ENCODE results near the gene CELF2. TPM values are rescaled to one million over a fixed set of nuclear protein-coding genes. Genes with fewer than 3 reads are reported as not detected.

The CELF2 gene
- total RNA-seq, 1 donor from 2014 or later = 27.5 TPM

GRCh38 chr10:11276449-11276990, 258.8 kb downstream of the CELF2 start:
- Mint-ChIP-seq H3K36me3 (ENCODE audit: low read depth, unreplicated experiment) (peaks cover 18% of the 10 kb centered on the region), H3K4me1 (ENCODE audit: unreplicated experiment) (no peaks in the 10 kb centered on the region), H3K4me3 (ENCODE audit: unreplicated experiment) (no peak overlapping the region), H3K27ac (ENCODE audit: unreplicated experiment) (no peak overlapping the region), H3K9me3 (ENCODE audit: unreplicated experiment) (no peaks in the 10 kb centered on the region), H3K27me3 (ENCODE audit: unreplicated experiment) (no peaks in the 10 kb centered on the region)
- TF ChIP-seq CTCF (IDR thresholded peaks at IDR 0.05; ENCODE audit: unreplicated experiment) = no peak
- no peak for DNase-seq (ENCODE audit: low spot score)

GRCh38 chr10:11279314-11279713, 261.6 kb downstream of the CELF2 start:
- peaks cover 24% of the 10 kb centered on the region for H3K36me3 Mint-ChIP-seq (ENCODE audit: low read depth, unreplicated experiment)
- no peaks in the 10 kb centered on the region for H3K9me3 Mint-ChIP-seq (ENCODE audit: unreplicated experiment)
- DNase-seq (ENCODE audit: low spot score) = no peak
- no peaks in the 10 kb centered on the region for H3K4me1 Mint-ChIP-seq (ENCODE audit: unreplicated experiment)
- no peak overlapping the region for H3K4me3 Mint-ChIP-seq (ENCODE audit: unreplicated experiment)
- TF ChIP-seq CTCF (IDR thresholded peaks at IDR 0.05; ENCODE audit: unreplicated experiment) = no peak
- no peak overlapping the region for H3K27ac Mint-ChIP-seq (ENCODE audit: unreplicated experiment)
- H3K27me3 Mint-ChIP-seq (ENCODE audit: unreplicated experiment) = no peaks in the 10 kb centered on the region

GRCh38 chr10:11280187-11280932, 262.7 kb downstream of the CELF2 start:
- Mint-ChIP-seq H3K27me3 (ENCODE audit: unreplicated experiment) (no peaks in the 10 kb centered on the region), H3K36me3 (ENCODE audit: low read depth, unreplicated experiment) (peaks cover 24% of the 10 kb centered on the region), H3K4me3 (ENCODE audit: unreplicated experiment) (no peak overlapping the region), H3K4me1 (ENCODE audit: unreplicated experiment) (no peaks in the 10 kb centered on the region), H3K9me3 (ENCODE audit: unreplicated experiment) (no peaks in the 10 kb centered on the region), H3K27ac (ENCODE audit: unreplicated experiment) (no peak overlapping the region)
- TF ChIP-seq CTCF (IDR thresholded peaks at IDR 0.05; ENCODE audit: unreplicated experiment) = no peak
- DNase-seq (ENCODE audit: low spot score) = no peak

- H3K4me1 Mint-ChIP-seq (ENCODE audit: unreplicated experiment) = no peaks in the 10 kb centered on the region
- no peak overlapping the region for H3K4me3 Mint-ChIP-seq (ENCODE audit: unreplicated experiment)
- no peak overlapping the region for H3K27ac Mint-ChIP-seq (ENCODE audit: unreplicated experiment)
- DNase-seq (ENCODE audit: low spot score) = no peak
- no peaks in the 10 kb centered on the region for H3K9me3 Mint-ChIP-seq (ENCODE audit: unreplicated experiment)
- H3K36me3 Mint-ChIP-seq (ENCODE audit: low read depth, unreplicated experiment) = peaks cover 23% of the 10 kb centered on the region
- H3K27me3 Mint-ChIP-seq (ENCODE audit: unreplicated experiment) = no peaks in the 10 kb centered on the region
- TF ChIP-seq CTCF (IDR thresholded peaks at IDR 0.05; ENCODE audit: unreplicated experiment) = no peak
Measured at GRCh38 chr10:11282156-11282555, 264.5 kb downstream of the CELF2 start.

- no peak for DNase-seq (ENCODE audit: low spot score)
- Mint-ChIP-seq H3K4me1 (ENCODE audit: unreplicated experiment) (no peaks in the 10 kb centered on the region), H3K27ac (ENCODE audit: unreplicated experiment) (no peak overlapping the region), H3K36me3 (ENCODE audit: low read depth, unreplicated experiment) (peaks cover 20% of the 10 kb centered on the region), H3K27me3 (ENCODE audit: unreplicated experiment) (no peaks in the 10 kb centered on the region), H3K4me3 (ENCODE audit: unreplicated experiment) (no peak overlapping the region), H3K9me3 (ENCODE audit: unreplicated experiment) (no peaks in the 10 kb centered on the region)
- no peak for TF ChIP-seq CTCF (IDR thresholded peaks at IDR 0.05; ENCODE audit: unreplicated experiment)
Measured at GRCh38 chr10:11282661-11283060, 265.0 kb downstream of the CELF2 start.
